ENCODE measurements around the gene ACTN4. TPM values are rescaled to one million over a fixed set of nuclear protein-coding genes. Genes with fewer than 3 reads are reported as not detected.

The ACTN4 gene
- total and polyA plus RNA-seq, 2 of the 4 experiments (the other 2 are of a cell fraction): 541 to 659 TPM

- Histone ChIP-seq H3K9me3 (ENCODE audit: control insufficient read depth, insufficient read depth, low read length) (no peaks in the 10 kb centered on the region), H3K4ac (ENCODE audit: low read depth, low read length) (no peak overlapping the region), H3K9ac (ENCODE audit: low read depth, low read length) (no peak overlapping the region), H2AK5ac (ENCODE audit: low read depth, low read length) (no peak overlapping the region), H4K91ac (ENCODE audit: insufficient read depth, low read depth, low read length) (no peak overlapping the region), H2BK15ac (ENCODE audit: low read depth, low read length) (no peak overlapping the region), H3K36me3 (ENCODE audit: control insufficient read depth, insufficient read depth, low read length) (no peaks in the 10 kb centered on the region), H3K27ac (ENCODE audit: insufficient read depth, low read length) (no peak overlapping the region), H3K4me1 (ENCODE audit: control insufficient read depth, insufficient read depth, low read length) (peaks cover 6% of the 10 kb centered on the region; the same call in 1 of the 2 replicates), H3K18ac (ENCODE audit: low read depth, low read length) (no peak overlapping the region), H2BK5ac (ENCODE audit: low read depth, low read length, poor library complexity, severe bottlenecking) (no peak overlapping the region), H3K79me1 (ENCODE audit: low read depth in 1 of 2, low read length in 2 of 2) (peaks cover 9 to 16% of the 10 kb centered on the region in 2 experiments; a peak in 3 of 4 replicates), H2AFZ (replicated peaks; ENCODE audit: low read length, poor library complexity) (no peak overlapping the region), H3K14ac (replicated peaks; ENCODE audit: low read depth, low read length) (no peak overlapping the region), H3K27me3 (ENCODE audit: control insufficient read depth, insufficient read depth, low read length) (no peaks in the 10 kb centered on the region; the same call in 1 of the 2 replicates), H4K5ac (ENCODE audit: low read depth, low read length) (no peak overlapping the region), H4K8ac (ENCODE audit: low read depth in 2 of 2, low read length in 2 of 2) (no peak overlapping the region), H2BK20ac (ENCODE audit: low read depth, low read length) (no peak overlapping the region), H3K23ac (ENCODE audit: low read depth, low read length) (no peak overlapping the region), H3K9me1 (ENCODE audit: insufficient read depth, low read length) (peaks cover 4% of the 10 kb centered on the region), H2BK120ac (ENCODE audit: low read depth, low read length) (no peak overlapping the region), H4K20me1 (ENCODE audit: insufficient read depth, low read length) (peaks cover 6% of the 10 kb centered on the region; the same call in 1 of the 2 replicates), H2AK9ac (replicated peaks; ENCODE audit: low read depth, low read length, poor library complexity) (no peak overlapping the region), H3K4me3 (ENCODE audit: insufficient read depth, low read depth, low read length) (no peak overlapping the region), H3K4me2 (ENCODE audit: low read depth, low read length) (no peak overlapping the region), H3K56ac (ENCODE audit: extremely low read depth, insufficient read depth, low read length) (no peak overlapping the region)
- ATAC-seq (ENCODE audit: low read depth): no peak
- no peak for DNase-seq
- dilution Hi-C loops (cut with HindIII; ENCODE audit: low sequenced_read_pairs, unreplicated experiment): no loop called here
- CTCF ChIA-PET: no interaction called here
- 43% methylated on average over 3 of the region's 7 CpGs; no CpG with 5 or more reads in 1 of the 2 experiments for WGBS, 2 experiments (ENCODE audit: extremely low coverage in 2 of 2, insufficient read length in 1 of 2)
- POLR2A ChIA-PET (ENCODE audit: unreplicated experiment): no interaction called here
- TF ChIP-seq MAZ (IDR thresholded peaks at IDR 0.05; ENCODE audit: borderline replicate concordance, low read depth, low read length) (no peak), MXI1 (IDR thresholded peaks at IDR 0.05; ENCODE audit: borderline replicate concordance, low read depth, low read length) (no peak), ELK1 (IDR thresholded peaks at IDR 0.05; ENCODE audit: borderline replicate concordance, low read depth, low read length) (no peak), RAD21 (IDR thresholded peaks at IDR 0.05; ENCODE audit: low read length) (no peak), RFX5 (IDR thresholded peaks at IDR 0.05; ENCODE audit: low read depth, low read length) (no peak), SMC3 (IDR thresholded peaks at IDR 0.05; ENCODE audit: low read depth, low read length) (no peak), CHD1 (IDR thresholded peaks at IDR 0.05; ENCODE audit: low read depth, low read length) (no peak), RCOR1 (IDR thresholded peaks at IDR 0.05; ENCODE audit: insufficient replicate concordance, low read length) (no peak), POLR2A (IDR thresholded peaks at IDR 0.05; ENCODE audit: low read depth, low read length) (no peak), NFE2L2 (IDR thresholded peaks at IDR 0.05; ENCODE audit: low read depth, low read length) (no peak), BHLHE40 (IDR thresholded peaks at IDR 0.05; ENCODE audit: low read depth, low read length) (no peak), CEBPB (IDR thresholded peaks at IDR 0.05; ENCODE audit: low read depth, low read length) (no peak), FOS (IDR thresholded peaks at IDR 0.05; ENCODE audit: low read depth, low read length) (no peak), USF2 (IDR thresholded peaks at IDR 0.05; ENCODE audit: low read depth, low read length) (no peak), MAFK (IDR thresholded peaks at IDR 0.05; ENCODE audit: low read depth, low read length) (no peak)
- intact Hi-C loops (cut with micrococcal nuclease): no loop called here
- BruUV-seq (replicated peaks): no TSS peak
- in situ Hi-C loops (cut with MboI; ENCODE audit: low sequenced_read_pairs): no loop called here
Measured at GRCh38 chr19:38615007-38615581, 32.4 kb upstream of the ACTN4 start.

Data from IMR-90 (cell line).